Measurements from ENCODE around the gene KCNK17. TPM values are rescaled to one million over a fixed set of nuclear protein-coding genes. Genes with fewer than 3 reads are reported as not detected.
A peak's percentile ranks its signal among the peaks of the same experiment; 100 is the strongest.
"Not testable (repeated sequence)": the region's sequence is repeated elsewhere in the genome, so short reads cannot be mapped to it uniquely, and the experiment has no call there.

The KCNK17 gene
- total RNA-seq, 1 donor from 2014 or later, result 2.2 TPM

DNA sequence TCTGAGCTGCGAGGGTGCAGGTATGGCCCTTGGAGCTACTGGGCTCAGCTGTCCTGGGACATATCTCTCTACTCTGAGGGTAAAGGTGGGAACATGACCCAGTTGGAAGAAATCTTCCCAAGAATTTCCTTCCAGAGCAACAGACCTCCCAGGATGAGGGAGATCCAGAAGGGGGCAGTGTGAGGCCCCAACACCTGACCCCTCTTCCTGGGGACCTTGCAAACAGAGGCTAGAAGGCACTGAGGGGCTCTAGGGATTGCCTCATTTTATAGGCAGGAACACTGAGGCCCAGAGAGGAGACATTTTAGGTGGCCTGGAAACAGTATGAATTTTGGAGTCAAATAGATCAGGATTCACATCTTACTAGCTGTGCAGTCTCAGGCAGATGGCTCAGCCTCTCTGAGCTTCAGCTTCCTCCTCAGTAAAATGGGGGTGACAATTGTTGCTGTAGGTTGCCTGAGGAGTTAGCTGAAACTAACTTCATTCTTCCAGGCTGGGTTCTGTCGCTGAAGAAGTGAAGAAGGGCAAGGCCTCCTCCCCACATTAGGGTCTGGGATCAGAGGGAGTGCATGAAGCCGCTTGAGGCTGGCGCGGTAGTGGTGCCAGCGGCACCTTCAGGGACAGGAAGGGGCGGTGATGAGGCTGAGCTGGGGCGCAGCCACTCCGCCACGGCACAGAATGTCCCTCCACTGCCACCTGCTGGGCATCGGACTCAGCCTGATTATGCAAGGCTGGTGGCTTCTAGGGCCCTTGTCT lies 11.4 kb downstream of the KCNK17 start:
- DNase-seq (ENCODE audit: low spot score), result peak; percentile 89

DNA sequence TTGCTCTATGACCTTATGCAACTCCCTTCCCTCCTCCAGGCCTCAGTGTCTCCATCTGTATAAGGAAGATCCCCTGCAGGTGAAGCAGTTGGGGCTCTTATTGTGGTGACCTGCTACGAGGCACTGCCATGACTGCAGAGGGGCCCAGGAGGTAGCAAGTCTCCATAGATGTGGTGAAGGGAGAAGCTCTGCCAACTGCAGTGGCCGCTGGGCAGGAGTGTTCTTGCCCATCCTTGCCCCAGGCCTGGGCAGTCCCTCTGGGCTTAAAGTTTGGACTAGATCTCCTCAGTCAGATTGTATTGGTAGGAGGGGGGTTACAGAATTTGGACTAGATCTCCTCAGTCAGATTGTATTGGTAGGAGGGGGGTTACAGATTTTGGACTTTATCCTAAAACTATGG lies 12.2 kb downstream of the KCNK17 start:
- DNase-seq (ENCODE audit: low spot score), result no peak

DNA sequence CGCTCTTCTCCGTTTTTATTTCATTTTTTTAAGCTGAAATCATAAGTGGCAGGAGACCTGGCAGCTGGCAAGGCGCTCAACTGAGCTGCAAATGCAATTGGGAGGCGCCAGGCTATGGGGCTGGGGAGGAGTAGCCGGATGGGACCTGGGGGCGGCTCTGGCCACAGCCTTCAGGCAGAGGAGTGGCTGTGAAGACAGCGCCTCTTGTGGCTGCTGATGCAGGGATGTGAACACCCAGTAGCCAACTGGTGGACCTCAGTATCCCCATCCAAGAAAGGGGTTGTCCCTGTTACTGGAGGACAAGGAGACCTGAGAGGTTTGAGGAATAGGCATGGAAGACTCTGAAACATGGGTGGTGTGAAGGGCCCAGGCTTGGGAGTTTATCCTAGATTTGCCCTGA lies 12.6 kb downstream of the KCNK17 start:
- DNase-seq (ENCODE audit: low spot score), result no peak

DNA sequence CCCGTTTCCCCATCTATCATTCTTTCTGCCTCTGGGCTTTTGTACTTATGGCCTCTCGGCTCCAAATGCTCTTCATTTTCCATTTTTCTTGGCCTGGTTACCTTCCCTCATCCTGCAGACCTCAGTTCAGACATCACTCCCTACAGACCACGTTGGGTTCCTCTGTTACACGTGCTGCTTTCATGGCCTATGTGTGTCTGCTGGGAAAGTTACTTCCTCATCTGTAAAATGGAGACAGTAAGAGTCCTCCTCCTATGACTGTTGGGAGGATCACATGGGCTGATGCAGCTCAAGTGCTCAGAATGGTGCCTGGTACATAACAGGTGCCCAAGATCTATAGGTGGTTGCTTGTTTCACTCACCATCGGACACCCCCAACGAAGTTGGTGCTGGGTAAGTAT lies 13.5 kb downstream of the KCNK17 start:
- DNase-seq (ENCODE audit: low spot score), result no peak

DNA sequence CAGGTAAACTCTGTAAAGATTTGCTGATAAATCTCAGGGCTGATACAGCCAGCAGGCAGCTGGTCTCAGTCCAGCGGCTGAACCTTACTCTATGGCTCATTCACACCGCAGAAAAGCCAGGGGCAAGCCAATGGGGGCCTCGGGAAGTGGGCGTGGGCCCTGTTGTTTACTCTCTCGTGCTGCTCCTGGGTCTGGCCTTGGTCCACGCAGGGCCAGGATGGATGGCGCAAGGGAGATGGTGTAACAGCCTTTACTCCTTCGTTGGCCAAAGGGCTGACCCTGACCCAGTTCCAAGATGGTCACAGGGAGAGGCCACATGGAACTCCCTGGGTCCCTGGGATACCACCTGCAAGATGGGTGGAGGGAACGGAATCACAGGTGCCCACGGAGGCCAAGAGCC lies 16.2 kb downstream of the KCNK17 start:
- no peak for DNase-seq (ENCODE audit: low spot score)

DNA sequence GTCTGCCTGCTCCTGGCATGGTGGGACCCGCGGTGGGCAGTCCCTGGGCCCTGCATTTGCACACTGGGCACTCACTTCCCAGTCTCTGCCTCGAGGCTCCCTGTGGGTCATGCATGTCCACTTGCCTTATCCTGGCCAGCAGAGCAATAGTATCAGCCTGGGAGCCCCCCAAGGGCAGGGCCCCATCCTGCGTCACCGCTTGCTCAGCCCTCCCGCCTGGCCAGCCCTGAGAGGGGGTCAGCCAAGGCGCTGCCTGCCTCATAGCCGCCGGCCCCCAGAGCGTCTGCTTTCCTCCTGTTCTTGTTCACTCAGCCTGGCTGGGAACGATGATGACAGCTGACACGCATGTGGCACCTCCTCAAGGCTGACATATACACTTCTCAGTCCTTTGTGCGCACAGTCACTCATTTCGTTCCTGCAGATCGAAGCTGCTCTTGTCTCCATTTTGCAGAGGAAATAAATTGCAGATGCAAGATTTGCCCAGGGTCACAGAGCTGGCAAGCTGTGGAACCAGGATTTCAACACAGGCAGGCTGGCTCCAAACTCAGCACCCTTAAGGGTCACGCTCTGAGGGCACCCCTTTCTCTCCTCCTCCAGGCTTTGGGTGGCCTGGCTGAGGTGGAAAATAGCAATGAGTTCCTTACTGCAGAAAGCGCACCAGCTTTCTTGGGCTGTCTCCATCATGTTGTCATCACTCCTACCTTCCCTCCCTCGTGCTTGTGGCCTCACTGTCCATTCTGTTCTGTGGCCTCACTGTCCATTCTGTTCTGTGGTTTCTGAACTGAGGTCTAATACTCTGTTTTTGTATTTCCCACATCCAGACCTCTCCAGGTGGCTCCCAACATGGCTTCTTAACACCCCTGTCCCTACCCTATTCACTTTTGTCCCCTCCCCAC lies 17.2 kb downstream of the KCNK17 start:
- DNase-seq (ENCODE audit: low spot score), result no peak

DNA sequence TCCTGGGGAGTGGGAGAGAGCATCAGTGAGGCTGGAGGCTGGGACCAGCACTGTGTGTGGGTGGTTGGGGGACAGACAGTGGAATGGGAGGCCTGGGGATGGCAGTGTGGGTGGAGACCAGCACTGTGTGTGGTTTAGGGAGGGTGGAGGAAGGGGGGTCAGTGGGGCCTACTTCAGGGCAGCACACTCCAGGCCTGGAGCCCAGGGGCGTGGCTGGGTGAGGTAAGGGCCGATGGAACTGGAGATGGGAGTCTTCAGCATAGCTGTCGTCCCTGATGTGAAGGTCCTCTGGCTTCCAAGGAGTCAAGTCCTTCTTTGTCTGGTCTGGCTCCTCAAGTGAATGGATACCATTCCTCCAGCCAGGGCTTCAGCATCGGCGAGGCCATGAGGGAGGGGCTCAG lies 18.6 kb downstream of the KCNK17 start:
- no peak for DNase-seq (ENCODE audit: low spot score)

DNA sequence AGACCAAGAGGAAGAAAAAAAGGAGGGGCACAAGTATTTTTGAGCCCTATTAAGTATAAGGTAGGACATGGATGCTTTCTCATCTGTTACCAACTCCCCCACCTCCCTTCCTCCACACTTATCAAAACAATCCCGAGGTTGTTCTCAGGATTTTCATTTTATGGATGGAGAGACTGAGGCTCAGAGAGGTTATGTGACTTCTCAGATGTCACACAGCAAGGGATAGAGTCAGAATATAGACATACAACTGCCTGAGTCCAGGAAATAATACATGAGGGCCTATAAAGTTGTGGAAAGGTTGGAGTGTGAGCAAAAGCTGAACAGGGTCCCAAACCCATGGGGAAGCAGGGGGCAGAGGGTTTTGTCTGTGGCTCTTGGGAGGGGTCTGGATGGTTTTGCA lies 19.3 kb downstream of the KCNK17 start:
- DNase-seq (ENCODE audit: low spot score), result no peak

DNA sequence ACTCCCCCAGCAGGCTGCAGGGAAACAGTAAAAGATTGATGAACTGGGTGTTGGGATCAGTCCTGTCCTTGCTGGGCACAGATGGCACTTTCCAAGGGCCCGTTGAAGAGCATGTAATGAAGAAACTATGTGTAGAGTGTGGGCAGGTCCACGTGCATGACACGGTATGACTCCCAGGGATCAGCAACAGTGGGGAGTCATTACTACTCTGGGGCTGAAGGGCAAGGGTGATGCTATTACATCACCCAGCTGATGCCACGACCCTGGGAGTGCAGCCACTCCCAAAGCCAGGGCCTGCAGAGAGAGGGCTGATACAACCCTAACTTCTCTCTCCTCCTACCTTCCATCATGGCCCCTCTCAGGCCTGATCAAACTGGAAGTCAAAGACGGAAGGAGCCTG lies 20.1 kb downstream of the KCNK17 start:
- no peak for DNase-seq (ENCODE audit: low spot score)

DNA sequence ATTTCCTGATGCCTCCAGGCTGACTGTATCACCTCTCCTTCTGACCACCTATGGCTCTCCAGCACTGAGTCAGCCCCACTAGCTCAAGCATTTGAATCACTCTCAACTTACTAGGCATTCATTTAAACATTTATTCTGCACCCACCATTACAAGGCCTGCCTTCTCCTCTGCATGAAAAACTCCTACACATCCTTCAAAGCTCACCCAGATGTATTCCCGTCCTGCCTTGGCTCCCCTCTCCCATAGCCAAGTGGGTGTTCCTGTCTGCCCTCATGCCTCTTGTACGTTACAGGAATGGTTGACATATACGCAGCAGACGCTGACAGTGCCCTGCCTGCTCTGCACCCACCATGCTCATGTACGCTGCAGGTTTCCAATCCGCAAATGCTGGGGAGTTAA lies 21.6 kb downstream of the KCNK17 start:
- no peak for DNase-seq (ENCODE audit: low spot score)

DNA sequence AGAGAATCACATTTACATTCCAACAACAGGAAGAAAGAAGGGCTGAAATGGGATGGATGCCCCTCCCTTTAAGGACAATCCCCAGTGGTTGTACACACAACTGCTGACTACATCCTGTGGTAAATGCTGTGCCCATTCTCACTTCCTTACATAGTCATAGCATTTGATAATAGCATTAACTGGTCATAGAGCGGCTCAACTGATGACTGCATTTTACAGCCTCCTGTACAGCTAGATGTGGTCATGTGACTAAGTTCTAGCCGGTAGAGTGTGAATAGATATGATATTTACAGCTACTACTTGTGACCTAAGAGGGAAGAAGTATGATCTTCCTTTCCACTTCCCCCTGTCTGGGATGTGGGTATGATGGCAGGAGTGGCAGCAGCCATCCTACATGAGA lies 24.7 kb downstream of the KCNK17 start:
- DNase-seq (ENCODE audit: low spot score), result no peak

DNA sequence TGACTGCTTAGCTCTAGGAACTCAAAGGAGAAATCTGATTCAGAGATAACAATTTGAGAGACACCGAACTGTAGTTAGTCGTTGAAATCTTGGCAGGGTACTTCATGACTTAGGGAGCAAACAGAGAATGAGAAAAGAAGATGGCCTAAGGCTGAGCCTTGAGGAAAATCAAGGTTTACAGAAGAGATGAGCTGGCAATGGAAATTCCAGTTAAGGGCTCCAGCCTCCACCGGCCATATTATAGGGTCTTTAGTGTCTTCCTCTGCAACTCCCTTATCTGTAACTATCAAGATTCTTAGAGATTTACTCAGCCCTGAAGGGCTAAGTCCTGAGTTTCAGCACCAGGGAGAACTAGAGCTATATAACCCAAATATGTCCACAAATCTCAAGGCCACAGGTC lies 26.6 kb downstream of the KCNK17 start:
- no peak for DNase-seq (ENCODE audit: low spot score)

DNA sequence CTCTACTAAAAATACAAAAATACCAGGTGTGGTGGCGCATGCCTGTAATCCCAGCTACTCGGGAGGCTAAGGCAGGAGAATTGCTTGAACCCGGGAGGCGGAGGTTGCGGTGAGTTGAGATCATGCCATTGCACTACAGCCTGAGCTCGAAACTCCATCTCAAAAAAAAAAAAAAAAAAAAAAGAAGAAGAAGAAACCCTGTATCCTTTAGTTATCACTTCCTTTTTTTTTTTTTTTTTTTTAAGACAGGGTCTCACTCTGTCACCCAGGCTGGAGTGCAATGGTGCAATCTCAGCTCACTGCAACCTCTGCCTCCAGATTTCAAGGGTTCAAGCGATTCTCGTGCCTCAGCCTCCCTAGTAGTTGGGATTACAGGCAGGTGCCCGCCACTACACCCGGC lies 27.6 kb downstream of the KCNK17 start:
- not testable (repeated sequence) for DNase-seq (ENCODE audit: low spot score)

DNA sequence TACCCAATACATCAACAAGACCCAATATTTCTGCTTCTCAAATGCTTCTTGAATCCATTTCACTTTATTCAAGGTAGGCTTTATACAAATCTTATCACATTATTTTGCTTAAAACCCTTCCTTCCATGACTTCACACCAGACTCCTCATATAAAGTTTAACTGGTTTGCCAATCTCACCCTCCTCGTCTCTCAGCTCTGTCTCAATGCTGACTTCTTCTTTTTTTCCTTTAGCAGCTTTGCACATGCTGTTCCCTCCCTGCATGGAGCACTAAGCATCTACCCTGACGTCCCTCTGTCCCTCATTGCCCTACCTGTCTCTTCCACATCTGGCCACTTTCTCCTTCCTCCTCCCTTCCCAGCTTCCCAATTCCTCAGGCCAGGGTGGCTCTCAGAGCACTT lies 31.4 kb downstream of the KCNK17 start:
- no peak for DNase-seq (ENCODE audit: low spot score)

DNA sequence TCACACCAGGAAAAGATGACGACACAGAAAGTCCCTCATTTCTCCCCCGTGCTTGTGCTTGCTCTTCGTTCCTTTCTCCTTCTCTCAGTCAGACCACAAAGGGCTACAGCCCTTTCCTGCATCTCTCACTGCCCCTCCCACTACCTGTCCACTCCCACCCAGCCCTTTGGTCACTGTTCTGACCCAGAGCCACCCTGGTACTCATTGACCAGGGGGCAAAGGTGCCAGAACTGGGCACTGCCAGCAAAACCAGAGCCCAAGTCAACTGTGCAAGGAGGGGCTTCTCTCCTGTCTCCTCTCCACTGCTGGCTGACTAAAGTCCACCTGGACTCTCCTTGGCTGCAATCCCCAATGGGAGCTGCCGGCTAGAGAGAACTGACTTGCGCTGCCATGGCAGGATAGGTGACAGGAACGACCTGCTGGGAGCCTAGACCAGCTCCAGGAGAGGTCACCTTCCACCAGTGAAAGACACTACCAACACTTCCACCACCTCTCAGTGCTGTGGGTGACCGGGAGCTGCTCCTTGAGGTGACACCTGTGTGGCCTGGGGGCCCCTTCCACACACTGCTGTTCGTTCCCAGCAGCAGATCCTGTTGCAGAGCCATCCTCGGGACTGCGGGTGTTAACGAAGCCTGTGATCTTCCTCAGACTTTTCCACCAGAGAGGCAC lies 32.8 kb downstream of the KCNK17 start:
- peak; percentile 79 for DNase-seq (ENCODE audit: low spot score)

DNA sequence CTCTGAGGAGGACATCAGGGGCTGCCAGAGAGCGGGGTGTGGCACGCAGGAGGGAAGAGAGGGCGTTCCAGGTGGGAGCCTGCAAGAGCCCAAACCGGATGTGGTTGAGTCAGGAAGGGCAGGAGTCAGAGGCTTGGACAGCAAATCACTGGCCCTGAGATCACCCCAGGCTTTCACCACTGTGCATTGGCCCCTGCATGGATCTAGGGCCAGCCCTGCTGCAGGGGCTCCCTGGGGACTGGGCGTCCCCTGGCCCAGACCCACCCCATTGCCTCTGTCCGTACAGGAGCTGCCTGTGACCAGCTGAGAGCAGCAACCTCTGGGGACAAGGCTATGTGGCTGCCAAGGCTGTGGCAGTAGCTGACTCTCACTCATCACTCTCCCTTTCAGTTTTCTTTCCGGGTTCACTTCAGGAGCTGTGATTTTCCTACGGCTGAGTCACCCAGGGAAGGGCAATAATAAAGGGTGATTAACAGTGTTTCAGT lies 33.9 kb downstream of the KCNK17 start:
- peak; percentile 62 for DNase-seq (ENCODE audit: low spot score)

DNA sequence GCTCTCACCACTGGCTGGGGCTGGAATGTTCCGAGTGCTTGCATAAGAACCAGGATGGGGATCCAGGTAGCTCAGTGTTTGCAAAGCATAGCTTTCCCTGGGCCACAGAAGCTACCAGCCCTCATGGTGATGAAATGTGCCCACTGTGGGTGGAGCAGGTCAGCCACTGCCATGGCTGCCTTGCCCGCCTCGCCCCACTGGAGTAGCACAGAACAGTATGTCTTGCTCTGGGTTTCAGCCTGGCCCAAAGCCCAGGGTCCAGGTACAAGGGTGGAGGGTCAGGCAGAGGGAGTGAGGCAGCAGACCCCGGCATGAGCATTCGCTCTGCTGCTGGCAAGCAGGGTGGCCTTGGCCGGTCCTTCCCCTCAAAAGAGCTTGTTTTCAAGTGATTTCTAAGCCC lies 34.7 kb downstream of the KCNK17 start:
- DNase-seq (ENCODE audit: low spot score), result peak; percentile 21

DNA sequence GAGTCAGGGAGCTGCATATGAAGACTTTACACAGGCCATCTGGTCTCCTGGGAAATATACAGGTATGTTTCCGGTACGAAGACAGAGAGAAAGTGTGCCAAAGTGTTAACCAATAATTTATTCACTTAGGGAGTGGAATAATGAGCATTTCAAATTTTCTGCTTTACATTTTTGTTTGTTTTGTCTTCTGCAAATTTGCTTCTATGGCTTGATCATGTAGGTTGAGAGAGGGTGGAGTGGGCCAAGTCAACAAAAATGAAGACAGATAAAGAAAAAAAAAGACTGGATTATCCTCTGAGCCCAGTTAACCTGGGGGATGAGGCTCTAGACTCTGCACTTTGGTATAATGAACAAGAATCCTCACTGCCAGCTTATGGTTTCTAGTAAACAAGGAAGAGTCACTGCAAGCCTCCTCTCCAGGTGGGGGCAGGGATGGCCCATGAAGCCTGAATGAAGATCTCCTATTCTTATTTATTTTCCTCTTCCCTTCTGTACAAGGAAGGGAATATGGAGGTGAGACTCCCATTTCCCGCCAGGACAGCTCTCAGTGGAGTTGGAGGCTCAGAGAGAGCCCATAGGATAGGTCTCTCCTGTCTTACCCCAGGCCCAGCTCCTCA lies 37.7 kb downstream of the KCNK17 start:
- DNase-seq (ENCODE audit: low spot score), result no peak

DNA sequence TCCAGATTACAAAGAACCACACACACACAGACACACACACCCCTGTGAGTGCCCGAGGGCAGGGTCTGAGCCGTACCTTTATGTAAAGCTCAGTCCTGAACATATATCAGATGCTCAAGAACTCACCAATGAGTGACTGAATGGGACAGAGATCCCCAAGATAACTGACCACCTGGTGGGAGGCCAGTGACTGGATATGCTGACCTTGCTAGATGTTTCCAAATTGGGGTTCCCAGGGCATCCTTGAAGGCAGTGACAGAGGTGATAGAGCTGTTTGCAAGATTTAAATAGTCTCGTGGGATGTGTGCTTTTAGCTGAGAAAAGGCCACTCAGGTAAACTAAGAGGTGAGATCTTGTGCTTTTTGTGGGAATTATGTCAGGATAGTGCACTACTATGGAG lies 39.3 kb downstream of the KCNK17 start:
- DNase-seq (ENCODE audit: low spot score), result no peak

DNA sequence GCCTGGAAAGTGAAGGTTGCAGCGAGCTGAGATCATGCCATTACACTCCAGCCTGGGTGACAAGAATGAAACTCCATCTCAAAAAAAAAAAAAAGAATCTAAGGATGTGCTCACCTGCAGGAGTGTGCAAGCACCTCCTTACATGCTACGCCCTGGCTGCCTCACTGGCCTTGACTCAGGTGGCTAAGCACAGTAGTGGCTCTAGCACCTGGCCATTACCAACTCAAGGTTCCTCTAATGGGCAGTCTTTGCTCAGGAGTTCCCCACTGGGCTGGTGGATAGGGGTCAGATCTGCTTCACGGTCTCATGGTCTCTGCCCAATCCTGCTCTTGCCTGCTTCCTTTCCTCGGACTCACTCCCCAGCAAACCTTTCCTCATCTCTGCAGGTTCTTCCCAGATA lies 39.7 kb downstream of the KCNK17 start:
- no peak for DNase-seq (ENCODE audit: low spot score)

DNA sequence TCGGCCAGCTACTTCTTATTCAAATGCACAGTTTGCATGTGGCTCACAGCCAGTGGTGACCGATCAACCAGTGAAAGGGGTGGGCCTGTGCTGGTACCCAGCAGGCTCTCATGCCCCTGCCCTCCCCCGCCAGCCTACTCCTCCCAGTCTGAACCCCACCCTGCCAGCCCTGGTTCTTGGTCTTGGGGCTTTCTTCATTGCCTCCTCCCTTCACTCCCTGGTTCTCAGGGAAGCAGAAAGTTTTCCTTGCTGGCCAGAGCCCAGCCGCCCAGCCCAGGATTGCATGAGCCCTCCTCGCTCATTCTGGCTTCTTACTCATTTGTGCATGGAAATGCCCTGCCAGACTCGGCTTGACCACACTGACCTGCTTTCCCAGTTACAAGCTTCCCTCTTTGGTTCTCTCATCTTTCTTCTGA lies 40.8 kb downstream of the KCNK17 start:
- peak; percentile 38 for DNase-seq (ENCODE audit: low spot score)

DNA sequence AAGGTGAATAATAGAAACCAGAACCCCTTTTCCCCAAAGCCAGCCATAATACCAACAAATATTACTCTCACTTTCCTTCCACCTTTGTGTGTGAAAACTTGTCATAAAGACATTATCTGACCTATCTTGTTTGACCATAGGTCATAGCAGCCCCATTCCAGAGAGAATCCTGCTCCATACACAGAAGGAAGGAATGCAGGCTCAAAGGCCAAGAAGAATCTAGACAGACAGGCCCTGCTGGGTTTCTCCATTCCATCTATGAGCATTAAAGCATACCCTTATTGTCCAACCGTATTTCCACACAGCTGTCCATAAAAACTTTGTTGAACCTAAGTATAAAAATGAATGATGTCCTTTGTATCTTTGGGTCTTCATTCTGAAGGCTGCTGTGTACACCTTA lies 44.3 kb downstream of the KCNK17 start:
- DNase-seq (ENCODE audit: low spot score), result no peak

Measured in mucosa of gallbladder (tissue), 1 donor.